GM12865 (cell line): ENCODE data around the gene PARP15.

ENCODE experiments used
- DNase-seq: peaks from one replicate; pipeline ENCODE4 v3.0.0; 2010; ENCODE audit warnings: low read depth
- H3K4me3 ChIP-seq: 2 replicates; pipeline ENCODE4 v1.5.1; 2011; ENCODE audit warnings: mild to moderate bottlenecking, low read depth, low read length, control low read depth
- TF ChIP-seq, protein P1 (sequence below): IDR thresholded peaks from 2 replicates; pipeline ENCODE4 v1.5.1; 2011; ENCODE audit warnings: low read length, control low read depth, low read depth, inconsistent platforms; ENCODE audit not compliant: insufficient read depth; ENCODE audit errors: missing control alignments

PARP15 gene

DNA sequence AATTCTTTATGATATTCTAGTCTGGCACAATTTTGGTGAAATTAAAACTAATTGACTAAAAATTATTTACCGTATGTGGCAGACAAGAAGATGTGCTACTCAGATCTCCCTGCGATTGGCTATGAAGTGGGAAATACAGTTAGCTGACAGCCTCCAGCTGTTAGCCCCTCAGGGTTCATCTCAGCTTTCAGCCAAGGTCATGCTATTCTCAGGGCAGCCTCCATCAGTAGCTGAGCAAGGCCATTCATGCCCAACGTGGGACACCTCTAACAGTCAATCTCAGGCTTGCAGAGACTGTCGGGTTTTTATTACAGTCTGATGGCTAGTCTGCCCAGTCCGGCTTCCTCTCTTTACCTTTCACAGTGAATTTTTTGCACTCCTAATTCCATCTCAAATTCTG lies 20.1 kb upstream of the PARP15 start:
- H3K4me3 ChIP-seq, result no peak overlapping the region
- TF ChIP-seq, protein P1, sequence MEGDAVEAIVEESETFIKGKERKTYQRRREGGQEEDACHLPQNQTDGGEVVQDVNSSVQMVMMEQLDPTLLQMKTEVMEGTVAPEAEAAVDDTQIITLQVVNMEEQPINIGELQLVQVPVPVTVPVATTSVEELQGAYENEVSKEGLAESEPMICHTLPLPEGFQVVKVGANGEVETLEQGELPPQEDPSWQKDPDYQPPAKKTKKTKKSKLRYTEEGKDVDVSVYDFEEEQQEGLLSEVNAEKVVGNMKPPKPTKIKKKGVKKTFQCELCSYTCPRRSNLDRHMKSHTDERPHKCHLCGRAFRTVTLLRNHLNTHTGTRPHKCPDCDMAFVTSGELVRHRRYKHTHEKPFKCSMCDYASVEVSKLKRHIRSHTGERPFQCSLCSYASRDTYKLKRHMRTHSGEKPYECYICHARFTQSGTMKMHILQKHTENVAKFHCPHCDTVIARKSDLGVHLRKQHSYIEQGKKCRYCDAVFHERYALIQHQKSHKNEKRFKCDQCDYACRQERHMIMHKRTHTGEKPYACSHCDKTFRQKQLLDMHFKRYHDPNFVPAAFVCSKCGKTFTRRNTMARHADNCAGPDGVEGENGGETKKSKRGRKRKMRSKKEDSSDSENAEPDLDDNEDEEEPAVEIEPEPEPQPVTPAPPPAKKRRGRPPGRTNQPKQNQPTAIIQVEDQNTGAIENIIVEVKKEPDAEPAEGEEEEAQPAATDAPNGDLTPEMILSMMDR, result no peak
- no peak for DNase-seq

DNA sequence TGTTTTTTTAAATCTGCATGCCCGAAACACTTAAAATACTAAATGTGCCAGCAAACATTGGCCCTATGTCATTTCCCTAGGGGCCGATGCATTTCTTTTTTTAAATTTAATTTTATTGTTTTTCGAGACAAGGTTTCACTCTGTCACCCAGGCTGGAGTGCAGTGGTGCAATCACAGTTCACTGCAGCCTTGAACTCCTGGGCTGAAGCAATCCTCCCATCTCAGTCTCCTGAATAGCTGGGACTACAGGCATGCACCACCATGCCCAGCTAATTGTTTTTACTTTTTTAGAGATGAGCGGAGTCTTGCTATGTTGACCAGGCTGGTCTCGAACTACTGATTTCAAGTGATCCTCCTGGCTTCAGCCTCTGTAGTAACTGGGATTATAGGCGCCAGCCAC lies 18.8 kb upstream of the PARP15 start:
- DNase-seq, result no peak
- TF ChIP-seq, protein P1, result no peak
- no peak overlapping the region for H3K4me3 ChIP-seq

- H3K4me3 ChIP-seq, result no peak overlapping the region
- DNase-seq, result no peak
- TF ChIP-seq, protein P1, result no peak
Measured at GRCh38 chr3:122559906-122560305, 17.5 kb upstream of the PARP15 start.

- H3K4me3 ChIP-seq, result no peak overlapping the region
- peak; percentile 85 for DNase-seq
- TF ChIP-seq, protein P1, result peak; percentile 58
Measured at GRCh38 chr3:122560680-122561079, 16.8 kb upstream of the PARP15 start.

DNA sequence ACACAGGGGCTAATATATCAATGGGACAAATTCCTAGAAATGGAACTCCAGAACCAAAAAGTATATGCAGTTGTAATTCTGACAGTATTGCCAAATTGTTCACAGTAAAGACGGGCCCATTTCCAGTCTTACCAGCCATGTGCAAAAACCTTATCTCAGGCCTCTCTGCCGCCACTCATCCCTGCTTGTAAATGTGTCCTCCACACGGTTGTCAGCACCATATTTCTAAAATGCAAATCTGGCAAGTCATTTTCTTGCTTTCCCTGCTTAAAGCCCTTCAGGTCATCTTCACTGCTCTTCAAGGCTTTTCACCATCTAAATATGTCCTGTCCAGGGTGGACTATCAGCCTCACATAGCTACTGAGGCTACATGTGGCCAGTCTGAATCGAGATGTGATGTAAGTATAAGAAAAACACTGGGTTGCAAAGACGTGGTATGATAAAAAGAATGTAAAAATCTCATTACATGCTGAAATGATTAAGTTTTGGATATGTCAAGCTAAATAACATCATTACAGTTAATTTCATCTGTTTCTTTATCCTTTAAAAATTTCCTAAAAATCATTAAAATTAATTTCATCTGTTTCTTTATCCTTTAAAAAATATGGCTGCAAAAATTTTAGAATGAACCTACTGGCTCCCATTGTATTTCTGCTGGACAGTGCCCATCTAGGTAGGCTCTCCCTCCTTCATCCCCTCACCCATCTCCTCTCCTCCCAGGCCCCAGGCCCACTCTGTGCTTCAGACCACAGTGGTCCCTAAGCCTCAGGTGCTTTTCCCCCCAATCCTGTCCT lies 14.3 kb upstream of the PARP15 start:
- TF ChIP-seq, protein P1, result no peak
- H3K4me3 ChIP-seq, result peak overlapping the region; percentile 85
- DNase-seq, result no peak

GRCh38 chr3:122563717-122564025 lies 13.8 kb upstream of the PARP15 start:
- TF ChIP-seq, protein P1, result no peak
- peak; percentile 33 for DNase-seq
- H3K4me3 ChIP-seq, result peak overlapping the region; percentile 85
